MCF 10A (cell line): ENCODE data around the gene BCL7A. TPM values are rescaled to one million over a fixed set of nuclear protein-coding genes. Genes with fewer than 3 reads are reported as not detected.
A peak's percentile ranks its signal among the peaks of the same experiment; 100 is the strongest.

Experiments
- BruUV-seq: library from RNA; stranded (reverse); fragments of 400-500 nt; replicated peaks from 2 replicates; lab custom pipeline; 2021; lab: Mats Ljungman, UMichigan
- CTCF ChIA-PET: fragments of 300-600 bp; sonication (Branson Sonifier 250); formaldehyde crosslinking; extraction: SDS; loops from one replicate; lab custom pipeline; 2021; ENCODE audit warnings: antibody characterized with exemption, inconsistent platforms; lab: Yijun Ruan, JAX
- POLR2A ChIA-PET: fragments of 300-600, 350-650 bp; sonication (Branson Sonifier 250); formaldehyde crosslinking; extraction: SDS; loops from one replicate; lab custom pipeline; 2020; ENCODE audit warnings: antibody characterized with exemption, inconsistent platforms; lab: Yijun Ruan, JAX
- DNase-seq: peaks from one replicate; pipeline ENCODE4 v3.0.0-alpha.2; 2018; ENCODE audit not compliant: unreplicated experiment
- H3K27ac Mint-ChIP-seq: one replicate; pipeline ENCODE4 v1.8.0; 2022; ENCODE audit warnings: mild to moderate bottlenecking, low read depth, mixed read lengths; ENCODE audit not compliant: unreplicated experiment
- H3K27me3 Mint-ChIP-seq: one replicate; pipeline ENCODE4 v1.8.0; 2022; ENCODE audit warnings: mixed read lengths; ENCODE audit not compliant: insufficient read depth, unreplicated experiment
- H3K36me3 Mint-ChIP-seq: one replicate; pipeline ENCODE4 v1.8.0; 2022; ENCODE audit warnings: mild to moderate bottlenecking, moderate library complexity, mixed read lengths; ENCODE audit not compliant: insufficient read depth, unreplicated experiment
- H3K4me1 Mint-ChIP-seq: one replicate; pipeline ENCODE4 v1.8.0; 2022; ENCODE audit warnings: mixed read lengths; ENCODE audit not compliant: insufficient read depth, unreplicated experiment
- H3K4me3 Mint-ChIP-seq: one replicate; pipeline ENCODE4 v1.8.0; 2022; ENCODE audit warnings: mild to moderate bottlenecking, moderate library complexity, mixed read lengths; ENCODE audit not compliant: unreplicated experiment
- H3K9me3 Mint-ChIP-seq: one replicate; pipeline ENCODE4 v1.8.0; 2022; ENCODE audit warnings: mixed read lengths; ENCODE audit not compliant: unreplicated experiment
- CTCF ChIP-seq: fragments of 200-600 bp; IDR thresholded peaks from one replicate; pipeline ENCODE4 v1.8.0; 2022; ENCODE audit warnings: antibody characterized with exemption, mild to moderate bottlenecking; ENCODE audit not compliant: unreplicated experiment
- intact Hi-C: fragments of 100-400 bp; cut with micrococcal nuclease; formaldehyde crosslinking; loops from 2 replicates; pipeline ENCODE4 v1.14.1; 2022
- total RNA-seq: library from RNA; stranded (reverse); gene quantifications from 2 replicates; pipeline ENCODE4 v1.2.3, GENCODE V29; 2022

The BCL7A gene
- total RNA-seq, 1 experiment from 2014 or later: 18.1 TPM

GRCh38 chr12:122081697-122082221, 60.1 kb downstream of the BCL7A start:
- no TSS peak for BruUV-seq
- H3K4me3 Mint-ChIP-seq: peak overlapping the region; percentile 74
- no peak for TF ChIP-seq CTCF
- peak overlapping the region; percentile 84 for H3K27ac Mint-ChIP-seq
- intact Hi-C loops: loop anchor here (2.0 kb wide), 1 partner anchor 41 kb away; no protein-coding TSS in a partner anchor
- peaks cover 41% of the 10 kb centered on the region for H3K36me3 Mint-ChIP-seq
- H3K27me3 Mint-ChIP-seq: no peaks in the 10 kb centered on the region
- ChIA-PET POLR2A (interaction anchor here (1.1 to 5.7 kb wide), 9 partner anchors 8 to 280 kb away, joined by 3 to 206 read pairs (median 13); no protein-coding TSS in a partner anchor), CTCF (interaction anchor here (0.6 to 3.2 kb wide), 5 partner anchors 15 to 120 kb away, joined by 3 to 17 read pairs (median 5); no protein-coding TSS in a partner anchor)
- H3K9me3 Mint-ChIP-seq: no peaks in the 10 kb centered on the region
- DNase-seq: no peak
- H3K4me1 Mint-ChIP-seq: peaks cover 18% of the 10 kb centered on the region

GRCh38 chr12:122082621-122083356, 61.1 kb downstream of the BCL7A start:
- peak overlapping the region; percentile 84 for H3K27ac Mint-ChIP-seq
- peak overlapping the region; percentile 74 for H3K4me3 Mint-ChIP-seq
- no TSS peak for BruUV-seq
- H3K4me1 Mint-ChIP-seq: peaks cover 24% of the 10 kb centered on the region
- H3K9me3 Mint-ChIP-seq: no peaks in the 10 kb centered on the region
- intact Hi-C loops: no loop called here
- POLR2A ChIA-PET: interaction anchor here (1.1 to 5.7 kb wide), 5 partner anchors 7 to 281 kb away, joined by 3 to 206 read pairs (median 59); no protein-coding TSS in a partner anchor
- DNase-seq: no peak
- H3K27me3 Mint-ChIP-seq: no peaks in the 10 kb centered on the region
- no peak for TF ChIP-seq CTCF
- CTCF ChIA-PET: interaction anchor here (0.6 to 3.2 kb wide), 5 partner anchors 14 to 1796 kb away, joined by 3 to 17 read pairs (median 4); no protein-coding TSS in a partner anchor
- peaks cover 46% of the 10 kb centered on the region for H3K36me3 Mint-ChIP-seq

- BruUV-seq: no TSS peak
- Mint-ChIP-seq H3K36me3 (peaks cover 57% of the 10 kb centered on the region), H3K4me3 (no peak overlapping the region), H3K9me3 (no peaks in the 10 kb centered on the region), H3K4me1 (peaks cover 24% of the 10 kb centered on the region), H3K27ac (no peak overlapping the region), H3K27me3 (no peaks in the 10 kb centered on the region)
- ChIA-PET POLR2A (interaction anchor here (2.3 kb wide), 1 partner anchor 11 kb away, joined by 15 read pairs; no protein-coding TSS in a partner anchor), CTCF (interaction anchor here (0.7 to 1.6 kb wide), 3 partner anchors 39 to 1505 kb away, joined by 3 to 4 read pairs (median 3); no protein-coding TSS in a partner anchor)
- intact Hi-C loops: no loop called here
- TF ChIP-seq CTCF: no peak
- DNase-seq: no peak
Observed at GRCh38 chr12:122084857-122085405, 63.2 kb downstream of the BCL7A start.
